A549 (cell line): ENCODE results near the gene PRR15L.
"Not testable (repeated sequence)": the region's sequence is repeated elsewhere in the genome, so short reads cannot be mapped to it uniquely, and the experiment has no call there.

Experiments used
- CBX2 ChIP-seq: fragments of 200-600 bp; sonication (generic); IDR thresholded peaks from 2 replicates; pipeline ENCODE4 v1.6.1; 2016; ENCODE audit warnings: low read depth, mild to moderate bottlenecking, borderline replicate concordance
- CHD2 ChIP-seq: fragments of 150-350 bp; IDR thresholded peaks from 2 replicates; pipeline ENCODE4 v1.6.1; 2014; ENCODE audit warnings: low read length; ENCODE audit not compliant: partially characterized antibody
- FOXS1 ChIP-seq: fragments of 250-450 bp; sonication (Bioruptor Pico); IDR thresholded peaks from 2 replicates; pipeline ENCODE4 v1.5.0; 2020; ENCODE audit warnings: mild to moderate bottlenecking, moderate library complexity
- POLR2A ChIP-seq: IDR thresholded peaks from 2 replicates; pipeline ENCODE4 v1.6.1; 2012; ENCODE audit warnings: mild to moderate bottlenecking, low read length
- TF ChIP-seq, protein P1 (sequence below): fragments of 200-600 bp; sonication (generic); IDR thresholded peaks from 2 replicates; pipeline ENCODE4 v1.6.1; 2016; ENCODE audit warnings: antibody characterized with exemption, mild to moderate bottlenecking, moderate library complexity
- TF ChIP-seq, protein P2 (sequence below): fragments of >200 bp; sonication (Bioruptor Twin); formaldehyde crosslinking; IDR thresholded peaks from 3 replicates; pipeline ENCODE4 v1.5.1; 2016

DNA sequence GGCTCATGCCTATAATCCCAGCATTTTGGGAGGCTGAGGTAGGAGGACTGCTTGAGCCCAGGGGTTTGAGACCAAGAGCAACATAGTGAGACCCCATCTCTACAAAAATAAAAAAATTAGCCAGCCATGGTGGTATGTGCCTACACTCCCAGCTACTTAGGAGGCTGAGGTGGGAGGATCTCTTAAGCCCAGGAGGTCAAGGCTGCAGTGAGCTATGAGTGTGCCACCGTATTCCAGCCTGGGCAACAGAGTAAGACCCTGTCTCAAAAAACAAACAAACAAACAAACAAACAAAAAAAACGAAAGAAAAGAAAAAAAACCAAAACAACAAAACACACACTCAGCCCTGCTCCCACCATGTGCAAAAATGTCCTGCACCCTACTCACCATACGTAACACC is 22.2 kb downstream of the PRR15L start:
- TF ChIP-seq CHD2, POLR2A, FOXS1, CBX2: not testable (repeated sequence)
- TF ChIP-seq, protein P1, sequence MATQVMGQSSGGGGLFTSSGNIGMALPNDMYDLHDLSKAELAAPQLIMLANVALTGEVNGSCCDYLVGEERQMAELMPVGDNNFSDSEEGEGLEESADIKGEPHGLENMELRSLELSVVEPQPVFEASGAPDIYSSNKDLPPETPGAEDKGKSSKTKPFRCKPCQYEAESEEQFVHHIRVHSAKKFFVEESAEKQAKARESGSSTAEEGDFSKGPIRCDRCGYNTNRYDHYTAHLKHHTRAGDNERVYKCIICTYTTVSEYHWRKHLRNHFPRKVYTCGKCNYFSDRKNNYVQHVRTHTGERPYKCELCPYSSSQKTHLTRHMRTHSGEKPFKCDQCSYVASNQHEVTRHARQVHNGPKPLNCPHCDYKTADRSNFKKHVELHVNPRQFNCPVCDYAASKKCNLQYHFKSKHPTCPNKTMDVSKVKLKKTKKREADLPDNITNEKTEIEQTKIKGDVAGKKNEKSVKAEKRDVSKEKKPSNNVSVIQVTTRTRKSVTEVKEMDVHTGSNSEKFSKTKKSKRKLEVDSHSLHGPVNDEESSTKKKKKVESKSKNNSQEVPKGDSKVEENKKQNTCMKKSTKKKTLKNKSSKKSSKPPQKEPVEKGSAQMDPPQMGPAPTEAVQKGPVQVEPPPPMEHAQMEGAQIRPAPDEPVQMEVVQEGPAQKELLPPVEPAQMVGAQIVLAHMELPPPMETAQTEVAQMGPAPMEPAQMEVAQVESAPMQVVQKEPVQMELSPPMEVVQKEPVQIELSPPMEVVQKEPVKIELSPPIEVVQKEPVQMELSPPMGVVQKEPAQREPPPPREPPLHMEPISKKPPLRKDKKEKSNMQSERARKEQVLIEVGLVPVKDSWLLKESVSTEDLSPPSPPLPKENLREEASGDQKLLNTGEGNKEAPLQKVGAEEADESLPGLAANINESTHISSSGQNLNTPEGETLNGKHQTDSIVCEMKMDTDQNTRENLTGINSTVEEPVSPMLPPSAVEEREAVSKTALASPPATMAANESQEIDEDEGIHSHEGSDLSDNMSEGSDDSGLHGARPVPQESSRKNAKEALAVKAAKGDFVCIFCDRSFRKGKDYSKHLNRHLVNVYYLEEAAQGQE: not testable (repeated sequence)
- TF ChIP-seq, protein P2, sequence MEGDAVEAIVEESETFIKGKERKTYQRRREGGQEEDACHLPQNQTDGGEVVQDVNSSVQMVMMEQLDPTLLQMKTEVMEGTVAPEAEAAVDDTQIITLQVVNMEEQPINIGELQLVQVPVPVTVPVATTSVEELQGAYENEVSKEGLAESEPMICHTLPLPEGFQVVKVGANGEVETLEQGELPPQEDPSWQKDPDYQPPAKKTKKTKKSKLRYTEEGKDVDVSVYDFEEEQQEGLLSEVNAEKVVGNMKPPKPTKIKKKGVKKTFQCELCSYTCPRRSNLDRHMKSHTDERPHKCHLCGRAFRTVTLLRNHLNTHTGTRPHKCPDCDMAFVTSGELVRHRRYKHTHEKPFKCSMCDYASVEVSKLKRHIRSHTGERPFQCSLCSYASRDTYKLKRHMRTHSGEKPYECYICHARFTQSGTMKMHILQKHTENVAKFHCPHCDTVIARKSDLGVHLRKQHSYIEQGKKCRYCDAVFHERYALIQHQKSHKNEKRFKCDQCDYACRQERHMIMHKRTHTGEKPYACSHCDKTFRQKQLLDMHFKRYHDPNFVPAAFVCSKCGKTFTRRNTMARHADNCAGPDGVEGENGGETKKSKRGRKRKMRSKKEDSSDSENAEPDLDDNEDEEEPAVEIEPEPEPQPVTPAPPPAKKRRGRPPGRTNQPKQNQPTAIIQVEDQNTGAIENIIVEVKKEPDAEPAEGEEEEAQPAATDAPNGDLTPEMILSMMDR: not testable (repeated sequence)
